A673 (cell line): ENCODE measurements around the gene CDKN2D.

ENCODE experiments used
- CTCF ChIP-seq: fragments of 300-800, 200-600 bp; sonication (generic); conservative IDR thresholded peaks from 2 replicates; pipeline ENCODE4 v1.5.1; 2017; ENCODE audit warnings: low read depth, mild to moderate bottlenecking, antibody characterized with exemption, low read length, moderate library complexity, mixed read lengths
- EZH2 ChIP-seq: fragments of 200-600 bp; sonication (generic); IDR thresholded peaks from 2 replicates; pipeline ENCODE4 v1.6.1; 2017; ENCODE audit warnings: borderline replicate concordance, low read depth, mild to moderate bottlenecking, mixed read lengths, antibody characterized with exemption, low read length; ENCODE audit not compliant: poor library complexity, severe bottlenecking

GRCh38 chr19:10587839-10588150 is 19.0 kb upstream of the CDKN2D start:
- no peak for TF ChIP-seq EZH2
- TF ChIP-seq CTCF, result no peak
